Fibroblast of lung (primary cell): Measurements from ENCODE around the gene IFIT1B. TPM values are rescaled to one million over a fixed set of nuclear protein-coding genes. Genes with fewer than 3 reads are reported as not detected.
A peak's percentile ranks its signal among the peaks of the same experiment; 100 is the strongest.
"Not testable (repeated sequence)": the region's sequence is repeated elsewhere in the genome, so short reads cannot be mapped to it uniquely, and the experiment has no call there.

Experiments
- DNase-seq, 2 donors: peaks; one replicate each; pipeline versions ENCODE4 v3.0.0 to v3.0.0-alpha.2; 2010; ENCODE audit warnings: low read depth in 2 of 2
- H2AFZ ChIP-seq: 2 replicates; pipeline ENCODE4 v1.5.1; 2012; ENCODE audit warnings: low read length, control low read depth, inconsistent platforms
- H3K27ac ChIP-seq: 2 replicates; pipeline ENCODE4 v1.5.1; 2011; ENCODE audit warnings: low read length, control low read depth; ENCODE audit not compliant: insufficient read depth
- H3K27me3 ChIP-seq: 2 replicates; pipeline ENCODE4 v1.5.1; 2011; ENCODE audit warnings: mild to moderate bottlenecking, low read length; ENCODE audit not compliant: control insufficient read depth, insufficient read depth
- H3K36me3 ChIP-seq: 2 replicates; pipeline ENCODE4 v1.5.1; 2011; ENCODE audit warnings: low read length; ENCODE audit not compliant: control insufficient read depth, insufficient read depth
- H3K4me1 ChIP-seq: 2 replicates; pipeline ENCODE4 v1.5.1; 2011; ENCODE audit warnings: low read length; ENCODE audit not compliant: control insufficient read depth, insufficient read depth; ENCODE audit errors: extremely low read depth
- H3K4me2 ChIP-seq: 2 replicates; pipeline ENCODE4 v1.5.1; 2011; ENCODE audit warnings: low read length, control low read depth; ENCODE audit not compliant: insufficient read depth; ENCODE audit errors: extremely low read depth
- H3K4me3 ChIP-seq, 4 experiments: fragments of 200-600 bp in 1 of 4; sonication (generic) in 1 of 4; replicated peaks in 1 of 4; 2 replicates each; pipeline ENCODE4 v1.5.1; 2011 to 2016; ENCODE audit warnings: low read length in 4 of 4, low read depth in 3 of 4, mild to moderate bottlenecking in 3 of 4, control low read depth in 2 of 4, inconsistent platforms in 1 of 4, mixed read lengths in 1 of 4; ENCODE audit not compliant: insufficient read depth in 1 of 4; ENCODE audit errors: control extremely low read depth in 1 of 4
- H3K79me2 ChIP-seq: 2 replicates; pipeline ENCODE4 v1.5.1; 2012; ENCODE audit warnings: mild to moderate bottlenecking, low read length, inconsistent platforms; ENCODE audit not compliant: control insufficient read depth, insufficient read depth
- H3K9ac ChIP-seq: 2 replicates; pipeline ENCODE4 v1.5.1; 2011; ENCODE audit warnings: mild to moderate bottlenecking, low read length, control low read depth; ENCODE audit not compliant: insufficient read depth
- H3K9me3 ChIP-seq: 2 replicates; pipeline ENCODE4 v1.5.1; 2012; ENCODE audit warnings: low read depth, low read length; ENCODE audit not compliant: control insufficient read depth, insufficient read depth
- H4K20me1 ChIP-seq: 2 replicates; pipeline ENCODE4 v1.5.1; 2011; ENCODE audit warnings: low read length; ENCODE audit not compliant: control insufficient read depth, insufficient read depth; ENCODE audit errors: extremely low read depth
- CTCF ChIP-seq, 2 donors: IDR thresholded peaks in 1 of 2; conservative IDR thresholded peaks in 1 of 2; 1 replicate in 1 of 2; 2 replicates in 1 of 2; pipeline ENCODE4 v1.5.1; 2011 to 2012; ENCODE audit warnings: low read length in 2 of 2, control low read depth in 1 of 2, inconsistent platforms in 1 of 2, low read depth in 1 of 2, mild to moderate bottlenecking in 1 of 2
- EZH2 ChIP-seq: IDR thresholded peaks from 2 replicates; pipeline ENCODE4 v1.5.1; 2012; ENCODE audit warnings: low read length, control low read depth, mild to moderate bottlenecking; ENCODE audit errors: missing control alignments
- polyA plus RNA-seq, 2 donors: library from polyadenylated mRNA; depleted of rRNA in 1 of 2; stranded (reverse) in 1 of 2; unstranded in 1 of 2; fragments of >200 nt; gene quantifications; 2 replicates each; pipeline ENCODE4 v1.2.1, GENCODE V29; 2011 to 2012; ENCODE audit warnings: missing spikeins in 1 of 2
- total RNA-seq: library from RNA; depleted of rRNA; stranded (reverse); fragments of >200 nt; gene quantifications from 2 replicates; pipeline ENCODE4 v1.2.1, GENCODE V29; 2014

Gene IFIT1B
- total and polyA plus RNA-seq, 2 donors (not counting 1 experiment from before 2014, with no cell fraction given) = under 0.01 TPM; not detected in 1

- no peaks in the 10 kb centered on the region for H3K36me3 ChIP-seq
- DNase-seq = no peak
- no peak overlapping the region for H2AFZ ChIP-seq
- H3K4me1 ChIP-seq = peaks cover 21% of the 10 kb centered on the region
- no peak overlapping the region for H3K9ac ChIP-seq
- H3K4me2 ChIP-seq = no peak overlapping the region
- no peak overlapping the region for H3K4me3 ChIP-seq
- H3K27me3 ChIP-seq = no peaks in the 10 kb centered on the region
- H3K27ac ChIP-seq = no peak overlapping the region
- H4K20me1 ChIP-seq = no peaks in the 10 kb centered on the region
- H3K79me2 ChIP-seq = no peaks in the 10 kb centered on the region
- TF ChIP-seq CTCF (conservative IDR thresholded peaks at IDR 0.05 in 1 of 2, IDR thresholded peaks at IDR 0.05 in 1 of 2; ENCODE audit: low read depth in 1 of 2, low read length in 2 of 2) (no peak), EZH2 (no peak)
- no peaks in the 10 kb centered on the region for H3K9me3 ChIP-seq
These were observed 29.4 kb upstream of the IFIT1B start for GRCh38 chr10:89348481-89348880.

- Histone ChIP-seq H3K4me2 (no peak overlapping the region), H3K9ac (no peak overlapping the region), H3K9me3 (no peaks in the 10 kb centered on the region), H3K79me2 (no peaks in the 10 kb centered on the region), H4K20me1 (no peaks in the 10 kb centered on the region), H3K36me3 (no peaks in the 10 kb centered on the region), H3K27ac (no peak overlapping the region), H3K4me1 (peaks cover 21% of the 10 kb centered on the region), H3K27me3 (no peaks in the 10 kb centered on the region), H3K4me3 (no peak overlapping the region), H2AFZ (no peak overlapping the region)
- no peak for DNase-seq
- TF ChIP-seq CTCF (conservative IDR thresholded peaks at IDR 0.05 in 1 of 2, IDR thresholded peaks at IDR 0.05 in 1 of 2; ENCODE audit: low read depth in 1 of 2, low read length in 2 of 2) (no peak), EZH2 (no peak)
These were observed 28.9 kb upstream of the IFIT1B start for GRCh38 chr10:89348975-89349374.

- H3K4me1 ChIP-seq = peaks cover 23% of the 10 kb centered on the region
- H3K9me3 ChIP-seq, H2AFZ ChIP-seq, H3K4me3 ChIP-seq, H3K27me3 ChIP-seq, H3K79me2 ChIP-seq, H4K20me1 ChIP-seq, H3K36me3 ChIP-seq: not testable (repeated sequence)
- DNase-seq = peak; percentile 29 to 34
- peak overlapping the region; percentile 37 for H3K4me2 ChIP-seq
- peak overlapping the region; percentile 4 for H3K9ac ChIP-seq
- H3K27ac ChIP-seq = peak overlapping the region; percentile 89
These were observed 27.1 kb upstream of the IFIT1B start for GRCh38 chr10:89350631-89351315.
